Ovary (tissue), 3 donors: ENCODE results near the gene SMURF1.

Experiments used
- CTCF ChIP-seq, 3 donors: fragments of 450-650 bp in 2 of 3; fragments of 200-600 bp in 1 of 3; IDR thresholded peaks; one replicate each; pipeline versions ENCODE4 v1.5.1 to v1.8.0; 2016 to 2022; ENCODE audit warnings: antibody characterized with exemption in 3 of 3, mild to moderate bottlenecking in 1 of 3
- POLR2A ChIP-seq: fragments of 450-650 bp; IDR thresholded peaks from one replicate; pipeline ENCODE4 v1.6.1; 2017; ENCODE audit warnings: antibody characterized with exemption, mild to moderate bottlenecking, moderate library complexity
- donor health status: DM: no; HTN: no; CAD: no.

GRCh38 chr7:99047526-99048077, 96.3 kb downstream of the SMURF1 start:
- TF ChIP-seq CTCF (IDR thresholded peaks at IDR 0.05) (no peak), POLR2A (no peak)
